ENCODE data around the gene CALML3. TPM values are rescaled to one million over a fixed set of nuclear protein-coding genes. Genes with fewer than 3 reads are reported as not detected.

Gene CALML3
- total and polyA plus RNA-seq, 2 of the 8 experiments (the other 6 are each of a cell fraction or from before 2014, with no cell fraction given), result not detected

GRCh38 chr10:5491477-5491876 is 33.3 kb upstream of the CALML3 start:
- H2BK15ac ChIP-seq (ENCODE audit: low read length), result peak overlapping the region; percentile 46; the same call in 1 of the 2 replicates
- no peak overlapping the region for H2AK5ac ChIP-seq (ENCODE audit: low read depth, low read length)
- no peak overlapping the region for H3K4ac ChIP-seq (replicated peaks; ENCODE audit: insufficient read length, low read depth, low read length)
- 91% methylated on average over 7 of the region's 7 CpGs; no CpG with 5 or more reads in 1 of the 2 experiments for WGBS, 2 experiments (ENCODE audit: extremely low coverage in 1 of 2, insufficient coverage in 1 of 2, insufficient read length in 1 of 2, insufficient replicate concordance in 2 of 2, low coverage in 1 of 2, low lambda C conversion rate in 2 of 2, missing lambda C conversion rate in 1 of 2)
- no peak overlapping the region for H3K23ac ChIP-seq (ENCODE audit: insufficient read length)
- no peak overlapping the region for H2BK5ac ChIP-seq (ENCODE audit: low read depth, low read length)
- H3K4me2 ChIP-seq (ENCODE audit: insufficient read depth in 1 of 2, low read depth in 2 of 2, low read length in 2 of 2), result no peak overlapping the region
- ChIA-PET POLR2A (ENCODE audit: partially characterized antibody) (interaction anchor here (1.3 kb wide), 1 partner anchor 45 kb away, joined by 7 read pairs; no protein-coding TSS in a partner anchor), CTCF (ENCODE audit: partially characterized antibody) (interaction anchor here (0.6 kb wide), 1 partner anchor 138 kb away, joined by 3 read pairs; no protein-coding TSS in a partner anchor)
- H3K79me1 ChIP-seq (ENCODE audit: low read depth, low read length), result no peaks in the 10 kb centered on the region
- H3K18ac ChIP-seq (ENCODE audit: extremely low read depth, low read length), result no peak overlapping the region
- no peak overlapping the region for H4K91ac ChIP-seq (replicated peaks; ENCODE audit: insufficient read length, low read length)
- H2BK12ac ChIP-seq (ENCODE audit: low read depth, low read length), result no peak overlapping the region
- no peak overlapping the region for H3K9ac ChIP-seq (replicated peaks in 1 of 4; ENCODE audit: extremely low read depth in 1 of 4, low read depth in 3 of 4, low read length in 3 of 4)
- H3K27ac ChIP-seq (ENCODE audit: low read depth, low read length), result no peak overlapping the region
- H3K14ac ChIP-seq (ENCODE audit: insufficient read length), result no peak overlapping the region
- H4K8ac ChIP-seq (ENCODE audit: extremely low read depth, insufficient read depth, low read length), result no peak overlapping the region
- H4K5ac ChIP-seq (ENCODE audit: insufficient read length, low read depth, low read length), result no peak overlapping the region
- H2BK120ac ChIP-seq (replicated peaks; ENCODE audit: low read depth, low read length), result no peak overlapping the region
- H3K4me1 ChIP-seq (replicated peaks in 1 of 4; ENCODE audit: control insufficient read depth in 3 of 4, insufficient read depth in 4 of 4, low read length in 3 of 4), result peaks cover 0 to 14% (median 4%) of the 10 kb centered on the region in 4 experiments; a peak in 5 of 7 replicates
- no peak overlapping the region for H2BK20ac ChIP-seq (ENCODE audit: low read length)
- DNase-seq (ENCODE audit: low read depth in 1 of 2, low spot score in 2 of 2) (no peak), FAIRE-seq (no peak)
- H2AFZ ChIP-seq (ENCODE audit: low read length), result no peak overlapping the region
- H3K56ac ChIP-seq (replicated peaks; ENCODE audit: insufficient read length, low read depth, low read length), result no peak overlapping the region
- H3K9me3 ChIP-seq (ENCODE audit: insufficient read depth in 2 of 2, low read depth in 1 of 2, low read length in 1 of 2), result peaks cover 6 to 7% of the 10 kb centered on the region in 2 experiments; a peak in 2 of 4 replicates
- no peak for TF ChIP-seq ASH2L (IDR thresholded peaks at IDR 0.05; ENCODE audit: low read length)
- H3K36me3 ChIP-seq (ENCODE audit: control insufficient read depth in 2 of 4, insufficient read depth in 4 of 4, low read length in 3 of 4), result no peaks in the 10 kb centered on the region
- H4K20me1 ChIP-seq (replicated peaks in 1 of 2; ENCODE audit: control insufficient read depth in 1 of 2, insufficient read depth in 2 of 2, low read length in 2 of 2), result no peaks in the 10 kb centered on the region
- no peaks in the 10 kb centered on the region for H3K27me3 ChIP-seq (replicated peaks in 1 of 4; ENCODE audit: control insufficient read depth in 3 of 4, extremely low read depth in 1 of 4, insufficient read depth in 3 of 4, low read length in 3 of 4)
- no peak overlapping the region for H3K4me3 ChIP-seq (ENCODE audit: extremely low read depth in 1 of 4, insufficient read depth in 2 of 4, low read depth in 3 of 4, low read length in 4 of 4)
- no peaks in the 10 kb centered on the region for H3K23me2 ChIP-seq (ENCODE audit: low read depth, low read length)
- no peaks in the 10 kb centered on the region for H3K79me2 ChIP-seq (ENCODE audit: control insufficient read depth in 1 of 2, insufficient read depth in 2 of 2, low read length in 2 of 2)

Data from H1 (cell line).